ENCODE results near the gene CDKN2B.

The CDKN2B gene

DNA sequence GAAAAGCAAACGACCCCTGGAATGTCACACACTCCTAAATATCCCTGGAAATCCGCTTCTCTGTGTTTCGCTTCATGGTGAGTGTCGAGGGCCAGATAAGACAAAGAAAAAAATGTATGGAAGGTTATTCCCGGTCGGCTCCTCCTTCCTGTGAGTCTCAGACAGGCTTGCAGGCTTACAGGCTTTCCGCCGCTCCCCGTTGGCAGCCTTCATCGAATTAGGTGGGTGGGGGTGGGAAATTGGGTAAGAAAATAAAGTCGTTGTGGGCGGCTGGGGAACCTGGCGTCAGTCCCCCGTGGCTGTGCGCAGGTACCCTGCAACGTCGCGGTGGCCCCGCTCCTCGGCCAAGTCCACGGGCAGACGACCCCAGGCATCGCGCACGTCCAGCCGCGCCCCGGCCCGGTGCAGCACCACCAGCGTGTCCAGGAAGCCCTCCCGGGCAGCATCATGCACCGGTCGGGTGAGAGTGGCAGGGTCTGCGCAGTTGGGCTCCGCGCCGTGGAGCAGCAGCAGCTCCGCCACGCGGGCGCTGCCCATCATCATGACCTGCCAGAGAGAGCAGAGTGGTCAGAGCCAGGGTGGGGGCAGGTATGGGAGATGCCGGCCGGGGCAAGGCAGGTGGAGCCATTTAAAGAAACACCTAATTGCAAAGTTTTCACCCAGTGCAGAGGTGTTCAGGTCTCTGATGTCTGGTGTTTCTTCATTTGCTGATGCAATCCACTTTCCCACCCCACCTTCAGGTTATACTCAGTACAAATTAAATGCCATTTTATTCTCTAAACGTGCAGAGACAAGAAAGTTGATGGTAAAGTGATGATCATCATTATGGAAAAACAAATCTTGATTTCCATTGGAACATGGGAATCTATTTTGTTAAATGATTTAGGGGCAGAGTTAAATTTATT is 3.2 kb downstream of the CDKN2B start:
- peak overlapping the region; percentile 74 for H3K4me3 ChIP-seq (ENCODE audit: low read length)
- DNase-seq (ENCODE audit: low read depth): no peak
- TF ChIP-seq, protein P1, sequence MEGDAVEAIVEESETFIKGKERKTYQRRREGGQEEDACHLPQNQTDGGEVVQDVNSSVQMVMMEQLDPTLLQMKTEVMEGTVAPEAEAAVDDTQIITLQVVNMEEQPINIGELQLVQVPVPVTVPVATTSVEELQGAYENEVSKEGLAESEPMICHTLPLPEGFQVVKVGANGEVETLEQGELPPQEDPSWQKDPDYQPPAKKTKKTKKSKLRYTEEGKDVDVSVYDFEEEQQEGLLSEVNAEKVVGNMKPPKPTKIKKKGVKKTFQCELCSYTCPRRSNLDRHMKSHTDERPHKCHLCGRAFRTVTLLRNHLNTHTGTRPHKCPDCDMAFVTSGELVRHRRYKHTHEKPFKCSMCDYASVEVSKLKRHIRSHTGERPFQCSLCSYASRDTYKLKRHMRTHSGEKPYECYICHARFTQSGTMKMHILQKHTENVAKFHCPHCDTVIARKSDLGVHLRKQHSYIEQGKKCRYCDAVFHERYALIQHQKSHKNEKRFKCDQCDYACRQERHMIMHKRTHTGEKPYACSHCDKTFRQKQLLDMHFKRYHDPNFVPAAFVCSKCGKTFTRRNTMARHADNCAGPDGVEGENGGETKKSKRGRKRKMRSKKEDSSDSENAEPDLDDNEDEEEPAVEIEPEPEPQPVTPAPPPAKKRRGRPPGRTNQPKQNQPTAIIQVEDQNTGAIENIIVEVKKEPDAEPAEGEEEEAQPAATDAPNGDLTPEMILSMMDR (conservative IDR thresholded peaks at IDR 0.05; ENCODE audit: low read depth, low read length): no peak

DNA sequence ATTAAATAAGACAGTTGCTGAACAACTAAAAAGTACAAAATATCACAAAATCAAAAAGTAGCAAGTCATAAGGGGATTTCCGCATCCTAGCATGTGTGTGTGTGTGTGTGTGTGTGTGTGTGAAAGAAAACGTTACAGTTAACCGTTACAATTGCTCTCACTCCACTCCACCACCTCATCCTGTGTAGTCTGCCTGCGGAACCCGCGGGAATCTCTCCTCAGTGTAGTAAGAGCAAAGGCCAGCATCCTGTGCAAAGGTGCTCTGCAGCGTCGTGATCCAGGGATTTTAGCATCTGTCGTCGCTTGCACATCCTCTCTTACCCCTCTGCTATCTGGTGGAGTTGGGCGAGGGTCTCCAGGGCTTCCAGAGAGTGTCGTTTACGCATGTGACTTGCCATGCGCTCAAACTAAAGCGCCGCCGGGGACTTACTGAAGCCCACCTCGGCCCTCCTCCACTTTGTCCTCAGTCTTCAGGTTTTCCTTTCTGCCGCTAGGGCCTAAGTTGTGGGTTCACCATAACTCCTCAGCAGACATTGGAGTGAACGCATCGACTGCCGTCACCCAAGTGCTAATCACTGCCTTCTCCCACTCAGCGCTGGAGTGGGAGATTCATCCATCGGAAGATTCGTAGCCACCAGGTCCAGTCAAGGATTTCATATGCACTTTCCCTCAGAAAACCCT is 3.9 kb downstream of the CDKN2B start:
- DNase-seq (ENCODE audit: low read depth): no peak
- TF ChIP-seq, protein P1 (conservative IDR thresholded peaks at IDR 0.05; ENCODE audit: low read depth, low read length): peak; percentile 32
- peak overlapping the region; percentile 74 for H3K4me3 ChIP-seq (ENCODE audit: low read length)

DNA sequence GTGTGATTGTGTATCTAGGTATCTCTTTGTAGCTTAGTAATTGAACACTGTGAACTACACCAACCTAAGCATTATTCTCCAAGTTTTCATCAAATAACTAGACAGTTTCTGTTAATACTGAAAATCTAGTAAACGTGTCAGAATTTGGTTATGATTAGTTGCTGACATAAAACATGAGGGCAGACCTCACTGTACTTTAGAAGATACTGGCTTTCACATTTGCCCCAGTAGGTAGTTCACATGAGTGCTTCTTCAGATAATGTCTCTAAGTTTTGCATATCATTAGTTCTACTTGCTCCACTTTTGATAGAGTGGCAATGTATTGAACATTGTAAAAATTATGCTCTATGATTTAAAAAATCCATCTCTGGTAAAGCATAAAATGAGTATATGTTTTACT is 7.1 kb downstream of the CDKN2B start:
- DNase-seq (ENCODE audit: low read depth): no peak
- H3K4me3 ChIP-seq (ENCODE audit: low read length): no peak overlapping the region
- TF ChIP-seq, protein P1 (conservative IDR thresholded peaks at IDR 0.05; ENCODE audit: low read depth, low read length): no peak

DNA sequence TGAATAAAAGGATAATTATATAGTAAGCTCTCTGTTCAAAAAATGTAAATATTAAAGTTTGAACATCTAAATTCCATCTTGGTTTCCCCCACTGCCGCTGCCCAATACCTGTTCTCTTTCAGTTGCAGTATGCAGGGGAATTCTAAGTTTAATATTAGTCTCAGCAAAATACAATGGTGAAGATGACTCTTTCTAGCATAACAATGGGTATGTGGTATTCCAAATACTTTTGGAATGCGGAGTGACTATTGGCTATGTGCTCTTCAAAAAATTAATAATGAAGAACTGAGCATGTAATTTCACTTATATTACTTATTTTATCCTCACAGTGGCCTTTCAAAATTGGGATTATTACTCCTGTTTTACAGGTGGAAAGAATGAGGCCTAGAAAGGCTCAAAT is 11.1 kb downstream of the CDKN2B start:
- TF ChIP-seq, protein P1 (conservative IDR thresholded peaks at IDR 0.05; ENCODE audit: low read depth, low read length): no peak
- no peak for DNase-seq (ENCODE audit: low read depth)
- no peak overlapping the region for H3K4me3 ChIP-seq (ENCODE audit: low read length)

DNA sequence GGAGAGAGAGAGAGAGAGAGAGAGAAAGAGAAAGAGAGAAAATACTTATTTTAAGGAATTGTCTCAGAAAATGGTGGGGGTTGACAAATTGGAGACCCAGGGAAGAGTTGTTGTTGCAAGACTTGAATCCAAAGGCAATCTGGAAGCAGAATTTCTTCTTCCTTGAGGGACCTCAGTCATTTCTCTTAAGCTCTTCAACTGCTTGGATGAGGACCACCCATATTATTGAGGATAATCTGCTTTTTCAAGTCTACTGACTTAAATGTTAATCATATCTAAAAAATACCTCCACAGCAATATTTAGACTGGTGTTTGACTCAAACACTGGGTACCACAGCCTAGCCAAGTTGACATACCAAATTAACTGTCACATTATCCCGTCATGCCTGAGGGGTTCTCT is 11.6 kb downstream of the CDKN2B start:
- DNase-seq (ENCODE audit: low read depth): no peak
- TF ChIP-seq, protein P1 (conservative IDR thresholded peaks at IDR 0.05; ENCODE audit: low read depth, low read length): no peak
- no peak overlapping the region for H3K4me3 ChIP-seq (ENCODE audit: low read length)

DNA sequence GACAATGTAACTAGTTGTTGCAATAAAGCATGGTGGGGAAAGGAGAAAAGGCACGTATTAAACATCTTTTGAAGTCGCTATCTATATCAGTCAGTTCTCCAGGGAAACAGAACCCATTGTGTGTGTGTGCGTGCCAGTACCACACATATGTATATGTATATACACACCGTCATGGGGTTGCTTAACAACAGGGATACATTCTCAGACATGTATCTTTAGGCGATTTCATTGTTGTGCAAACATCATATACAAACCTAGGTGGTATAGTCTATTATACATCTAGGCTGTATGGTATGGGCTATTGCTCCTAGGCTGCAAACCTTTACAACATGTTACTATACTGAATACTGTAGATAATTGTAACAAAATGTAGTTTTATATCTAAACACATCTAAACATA is 12.2 kb downstream of the CDKN2B start:
- H3K4me3 ChIP-seq (ENCODE audit: low read length): peak overlapping the region; percentile 75
- TF ChIP-seq, protein P1 (conservative IDR thresholded peaks at IDR 0.05; ENCODE audit: low read depth, low read length): no peak
- DNase-seq (ENCODE audit: low read depth): no peak
